Measurements from ENCODE around the gene WASHC3.

- no peak for TF ChIP-seq CTCF (IDR thresholded peaks at IDR 0.05; ENCODE audit: poor library complexity)
- no peak for TF ChIP-seq EZH2phosphoT487 (IDR thresholded peaks at IDR 0.05; ENCODE audit: low read depth, severe bottlenecking, unreplicated experiment)
Observed at GRCh38 chr12:102054345-102054744, 7.4 kb downstream of the WASHC3 start.

Measured in hepatocyte (in vitro differentiated cells).